ENCODE data around the gene ADNP. TPM values are rescaled to one million over a fixed set of nuclear protein-coding genes. Genes with fewer than 3 reads are reported as not detected.

The ADNP gene
- total RNA-seq, 2 experiments from 2014 or later = 51.5 to 94.9 TPM

- BruUV-seq (replicated peaks) = no TSS peak
- H3K4me1 ChIP-seq (ENCODE audit: insufficient read depth, low read length, poor library complexity, severe bottlenecking) = no peaks in the 10 kb centered on the region
- H3K27ac ChIP-seq (ENCODE audit: low read depth, low read length, poor library complexity, severe bottlenecking) = no peak overlapping the region
- TF ChIP-seq, protein P1, sequence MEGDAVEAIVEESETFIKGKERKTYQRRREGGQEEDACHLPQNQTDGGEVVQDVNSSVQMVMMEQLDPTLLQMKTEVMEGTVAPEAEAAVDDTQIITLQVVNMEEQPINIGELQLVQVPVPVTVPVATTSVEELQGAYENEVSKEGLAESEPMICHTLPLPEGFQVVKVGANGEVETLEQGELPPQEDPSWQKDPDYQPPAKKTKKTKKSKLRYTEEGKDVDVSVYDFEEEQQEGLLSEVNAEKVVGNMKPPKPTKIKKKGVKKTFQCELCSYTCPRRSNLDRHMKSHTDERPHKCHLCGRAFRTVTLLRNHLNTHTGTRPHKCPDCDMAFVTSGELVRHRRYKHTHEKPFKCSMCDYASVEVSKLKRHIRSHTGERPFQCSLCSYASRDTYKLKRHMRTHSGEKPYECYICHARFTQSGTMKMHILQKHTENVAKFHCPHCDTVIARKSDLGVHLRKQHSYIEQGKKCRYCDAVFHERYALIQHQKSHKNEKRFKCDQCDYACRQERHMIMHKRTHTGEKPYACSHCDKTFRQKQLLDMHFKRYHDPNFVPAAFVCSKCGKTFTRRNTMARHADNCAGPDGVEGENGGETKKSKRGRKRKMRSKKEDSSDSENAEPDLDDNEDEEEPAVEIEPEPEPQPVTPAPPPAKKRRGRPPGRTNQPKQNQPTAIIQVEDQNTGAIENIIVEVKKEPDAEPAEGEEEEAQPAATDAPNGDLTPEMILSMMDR (conservative IDR thresholded peaks at IDR 0.05; ENCODE audit: low read length) = no peak
- no peak for TF ChIP-seq EZH2phosphoT487 (IDR thresholded peaks at IDR 0.05; ENCODE audit: borderline replicate concordance, low read depth, low read length)
- no peak overlapping the region for H3K4me2 ChIP-seq (ENCODE audit: low read length)
- peaks cover 91% of the 10 kb centered on the region for H3K36me3 ChIP-seq (ENCODE audit: insufficient read depth, low read length)
- ChIA-PET POLR2A (interaction anchor here (0.6 to 1.2 kb wide), 2 partner anchors 15 to 86 kb away, joined by 3 to 5 read pairs; partner anchors contain the start of genes DPM1 and MOCS3), CTCF (ENCODE audit: unreplicated experiment) (no interaction called here)
- H3K9me2 ChIP-seq (ENCODE audit: insufficient read depth, low read length) = no peaks in the 10 kb centered on the region
- H3K79me2 ChIP-seq (ENCODE audit: insufficient read depth, low read depth, low read length) = no peaks in the 10 kb centered on the region
- DNase-seq (ENCODE audit: low spot score) = no peak
- no peak overlapping the region for H3K4me3 ChIP-seq (ENCODE audit: low read depth, low read length, poor library complexity, severe bottlenecking)
- no peaks in the 10 kb centered on the region for H4K20me1 ChIP-seq (ENCODE audit: insufficient read depth, low read length)
- intact Hi-C loops (cut with micrococcal nuclease; ENCODE audit: unreplicated experiment) = no loop called here
- no peak overlapping the region for H2AFZ ChIP-seq (ENCODE audit: low read length)
- H3K9me3 ChIP-seq (ENCODE audit: low read length) = no peaks in the 10 kb centered on the region
Measured at GRCh38 chr20:50943069-50943468, 11.8 kb upstream of the ADNP start.

DNA sequence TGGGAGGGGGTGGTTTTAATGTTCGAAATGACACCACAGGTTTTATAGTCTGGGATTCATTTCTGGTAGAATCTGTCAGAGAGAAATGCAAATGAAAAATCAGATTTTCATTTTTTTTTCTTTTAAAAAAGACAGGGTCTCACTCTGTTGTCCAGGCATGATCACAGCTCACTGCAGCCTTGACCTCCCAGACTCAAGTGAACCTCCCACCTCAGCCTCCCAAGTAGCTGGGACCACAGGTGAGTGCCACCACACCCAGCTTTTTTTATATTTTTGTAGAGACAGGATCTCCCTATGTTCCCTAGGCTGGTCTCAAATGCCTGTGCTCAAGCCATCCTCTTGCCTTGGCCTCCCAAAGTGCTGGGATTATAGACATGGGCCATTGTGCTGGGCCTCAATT lies 2.4 kb upstream of the ADNP start:
- ChIA-PET POLR2A (interaction anchor here (0.6 to 0.8 kb wide), 3 partner anchors 11 to 615 kb away, joined by 3 to 5 read pairs (median 4); partner anchors contain the start of genes DPM1 and MOCS3), CTCF (ENCODE audit: unreplicated experiment) (no interaction called here)
- no peak overlapping the region for H3K4me3 ChIP-seq (ENCODE audit: low read depth, low read length, poor library complexity, severe bottlenecking)
- H3K9me3 ChIP-seq (ENCODE audit: low read length) = no peaks in the 10 kb centered on the region
- BruUV-seq (replicated peaks) = no TSS peak
- no peak overlapping the region for H2AFZ ChIP-seq (ENCODE audit: low read length)
- no peak for DNase-seq (ENCODE audit: low spot score)
- TF ChIP-seq EZH2phosphoT487 (IDR thresholded peaks at IDR 0.05; ENCODE audit: borderline replicate concordance, low read depth, low read length) = no peak
- TF ChIP-seq, protein P1 (conservative IDR thresholded peaks at IDR 0.05; ENCODE audit: low read length) = no peak
- intact Hi-C loops (cut with micrococcal nuclease; ENCODE audit: unreplicated experiment) = no loop called here
- H3K9me2 ChIP-seq (ENCODE audit: insufficient read depth, low read length) = no peaks in the 10 kb centered on the region
- H4K20me1 ChIP-seq (ENCODE audit: insufficient read depth, low read length) = peaks cover 6% of the 10 kb centered on the region
- no peak overlapping the region for H3K27ac ChIP-seq (ENCODE audit: low read depth, low read length, poor library complexity, severe bottlenecking)
- H3K4me2 ChIP-seq (ENCODE audit: low read length) = no peak overlapping the region
- peaks cover 78% of the 10 kb centered on the region for H3K36me3 ChIP-seq (ENCODE audit: insufficient read depth, low read length)
- H3K4me1 ChIP-seq (ENCODE audit: insufficient read depth, low read length, poor library complexity, severe bottlenecking) = peaks cover 21% of the 10 kb centered on the region
- peaks cover 18% of the 10 kb centered on the region for H3K79me2 ChIP-seq (ENCODE audit: insufficient read depth, low read depth, low read length)

- POLR2A ChIA-PET = interaction anchor here (0.7 to 0.8 kb wide), 2 partner anchors 25 to 616 kb away, joined by 3 to 5 read pairs; partner anchors contain the start of genes DPM1 and MOCS3
Measured at GRCh38 chr20:50932691-50933280, 1.5 kb upstream of the ADNP start.

More at GRCh38 chr20:50932691-50933280, 1.5 kb upstream of the ADNP start:
- Histone ChIP-seq H3K4me2 (ENCODE audit: low read length) (no peak overlapping the region), H4K20me1 (ENCODE audit: insufficient read depth, low read length) (peaks cover 14% of the 10 kb centered on the region), H3K79me2 (ENCODE audit: insufficient read depth, low read depth, low read length) (peaks cover 26% of the 10 kb centered on the region), H2AFZ (ENCODE audit: low read length) (no peak overlapping the region; the same call in 1 of the 2 replicates), H3K4me1 (ENCODE audit: insufficient read depth, low read length, poor library complexity, severe bottlenecking) (peaks cover 29% of the 10 kb centered on the region), H3K9me2 (ENCODE audit: insufficient read depth, low read length) (no peaks in the 10 kb centered on the region), H3K27ac (ENCODE audit: low read depth, low read length, poor library complexity, severe bottlenecking) (peak overlapping the region; percentile 85), H3K36me3 (ENCODE audit: insufficient read depth, low read length) (peaks cover 83% of the 10 kb centered on the region), H3K4me3 (ENCODE audit: low read depth, low read length, poor library complexity, severe bottlenecking) (no peak overlapping the region), H3K9me3 (ENCODE audit: low read length) (no peaks in the 10 kb centered on the region)
- intact Hi-C loops (cut with micrococcal nuclease; ENCODE audit: unreplicated experiment) = no loop called here
- no peak for TF ChIP-seq EZH2phosphoT487 (IDR thresholded peaks at IDR 0.05; ENCODE audit: borderline replicate concordance, low read depth, low read length)
- TF ChIP-seq, protein P1 (conservative IDR thresholded peaks at IDR 0.05; ENCODE audit: low read length) = no peak
- no TSS peak for BruUV-seq (replicated peaks)
- no peak for DNase-seq (ENCODE audit: low spot score)
- CTCF ChIA-PET (ENCODE audit: unreplicated experiment) = no interaction called here
